ENCODE results near the gene DPP7. TPM values are rescaled to one million over a fixed set of nuclear protein-coding genes. Genes with fewer than 3 reads are reported as not detected.
"Not testable (repeated sequence)": the region's sequence is repeated elsewhere in the genome, so short reads cannot be mapped to it uniquely, and the experiment has no call there.

The DPP7 gene
- total and polyA plus RNA-seq, 2 experiments from 2014 or later: 206 to 544 TPM

GRCh38 chr9:137064880-137065164 lies 49.7 kb downstream of the DPP7 start:
- Histone ChIP-seq H3K79me2 (no peaks in the 10 kb centered on the region), H2AFZ (no peak overlapping the region), H3K4me3 (no peak overlapping the region), H3K36me3 (replicated peaks; ENCODE audit: insufficient read depth, low read depth) (no peaks in the 10 kb centered on the region), H3K4me2 (no peak overlapping the region), H3K9me2 (replicated peaks; ENCODE audit: insufficient read depth) (no peaks in the 10 kb centered on the region), H3K9me3 (ENCODE audit: low read depth) (no peaks in the 10 kb centered on the region), H4K20me1 (ENCODE audit: insufficient read depth, poor library complexity, severe bottlenecking) (no peaks in the 10 kb centered on the region), H3K27ac (no peak overlapping the region), H3K4me1 (ENCODE audit: insufficient read depth) (peaks cover 3% of the 10 kb centered on the region), H3K27me3 (no peaks in the 10 kb centered on the region)
- DNase-seq (ENCODE audit: low spot score): no peak
- WGBS (ENCODE audit: low lambda C conversion rate, missing lambda C conversion rate): 95% methylated on average over 4 of the region's 12 CpGs
- no peak for TF ChIP-seq CTCF (IDR thresholded peaks at IDR 0.05; ENCODE audit: poor library complexity)

GRCh38 chr9:137064027-137064879 lies 50.3 kb downstream of the DPP7 start:
- Histone ChIP-seq H3K4me2 (no peak overlapping the region), H3K9me3 (ENCODE audit: low read depth) (no peaks in the 10 kb centered on the region), H3K79me2 (no peaks in the 10 kb centered on the region), H3K9me2 (replicated peaks; ENCODE audit: insufficient read depth) (no peaks in the 10 kb centered on the region), H3K4me1 (ENCODE audit: insufficient read depth) (no peaks in the 10 kb centered on the region), H3K27me3 (no peaks in the 10 kb centered on the region), H3K27ac (no peak overlapping the region), H2AFZ (no peak overlapping the region), H3K4me3 (no peak overlapping the region), H4K20me1 (ENCODE audit: insufficient read depth, poor library complexity, severe bottlenecking) (no peaks in the 10 kb centered on the region), H3K36me3 (replicated peaks; ENCODE audit: insufficient read depth, low read depth) (no peaks in the 10 kb centered on the region)
- DNase-seq (ENCODE audit: low spot score): peak; percentile 71
- TF ChIP-seq CTCF (IDR thresholded peaks at IDR 0.05; ENCODE audit: poor library complexity) (peak; percentile 89), EZH2 (IDR thresholded peaks at IDR 0.05; ENCODE audit: borderline replicate concordance) (no peak), EZH2phosphoT487 (IDR thresholded peaks at IDR 0.05; ENCODE audit: low read depth, severe bottlenecking, unreplicated experiment) (no peak)
- WGBS (ENCODE audit: low lambda C conversion rate, missing lambda C conversion rate): 67% methylated on average over 41 of the region's 55 CpGs

- Histone ChIP-seq H3K9me3 (ENCODE audit: low read depth) (no peaks in the 10 kb centered on the region), H3K4me2 (no peak overlapping the region), H3K9me2 (replicated peaks; ENCODE audit: insufficient read depth) (no peaks in the 10 kb centered on the region), H3K27ac (no peak overlapping the region), H3K4me3 (no peak overlapping the region), H3K4me1 (ENCODE audit: insufficient read depth) (no peaks in the 10 kb centered on the region), H3K27me3 (no peaks in the 10 kb centered on the region), H3K79me2 (no peaks in the 10 kb centered on the region), H3K36me3 (replicated peaks; ENCODE audit: insufficient read depth, low read depth) (no peaks in the 10 kb centered on the region), H2AFZ (no peak overlapping the region), H4K20me1 (ENCODE audit: insufficient read depth, poor library complexity, severe bottlenecking) (no peaks in the 10 kb centered on the region)
- no peak for TF ChIP-seq EZH2phosphoT487 (IDR thresholded peaks at IDR 0.05; ENCODE audit: low read depth, severe bottlenecking, unreplicated experiment)
- TF ChIP-seq CTCF (IDR thresholded peaks at IDR 0.05; ENCODE audit: poor library complexity): no peak
- TF ChIP-seq EZH2 (IDR thresholded peaks at IDR 0.05; ENCODE audit: borderline replicate concordance): no peak
- WGBS (ENCODE audit: low lambda C conversion rate, missing lambda C conversion rate): 95% methylated on average over 23 of the region's 26 CpGs
- no peak for DNase-seq (ENCODE audit: low spot score)
These were observed 51.1 kb downstream of the DPP7 start for GRCh38 chr9:137063311-137064026.

GRCh38 chr9:137062798-137063197 lies 51.7 kb downstream of the DPP7 start:
- not testable (repeated sequence) for H3K4me1 ChIP-seq (ENCODE audit: insufficient read depth); H3K79me2 ChIP-seq; H3K4me3 ChIP-seq; DNase-seq (ENCODE audit: low spot score); H4K20me1 ChIP-seq (ENCODE audit: insufficient read depth, poor library complexity, severe bottlenecking); H3K9me2 ChIP-seq (replicated peaks; ENCODE audit: insufficient read depth); H3K27me3 ChIP-seq; H3K9me3 ChIP-seq (ENCODE audit: low read depth); H2AFZ ChIP-seq; H3K27ac ChIP-seq; H3K4me2 ChIP-seq; H3K36me3 ChIP-seq (replicated peaks; ENCODE audit: insufficient read depth, low read depth)
- WGBS (ENCODE audit: low lambda C conversion rate, missing lambda C conversion rate): 81% methylated on average over 9 of the region's 9 CpGs

All from hepatocyte (in vitro differentiated cells).